Gastrocnemius medialis (tissue), 4 donors: ENCODE results near the gene VAPA. TPM values are rescaled to one million over a fixed set of nuclear protein-coding genes. Genes with fewer than 3 reads are reported as not detected.

ENCODE experiments used
- ATAC-seq, 2 donors: fragments of 150-250 bp; one replicate each; pipeline ENCODE4 v1.9.1; 2016
- DNase-seq, 2 donors: peaks; one replicate each; pipeline ENCODE4 v3.0.0-alpha.2; 2019
- H3K27ac ChIP-seq, 4 donors: fragments of 200-600 bp; sonication (generic); 1 replicate in 1 of 4; 2 replicates in 3 of 4; pipeline ENCODE4 v1.5.1; 2016 to 2018; ENCODE audit warnings: mild to moderate bottlenecking in 2 of 4, moderate library complexity in 1 of 4
- H3K27me3 ChIP-seq, 3 donors: fragments of 200-600 bp; sonication (generic) in 2 of 3; 1 replicate in 1 of 3; 2 replicates in 2 of 3; pipeline versions ENCODE4 v1.5.1 to v1.6.0; 2016 to 2019; ENCODE audit warnings: mild to moderate bottlenecking in 1 of 3, moderate library complexity in 1 of 3
- H3K36me3 ChIP-seq, 2 donors: fragments of 200-600 bp; sonication (generic) in 1 of 2; one replicate each; pipeline ENCODE4 v1.5.1; 2017 to 2018
- H3K4me1 ChIP-seq, 2 donors: fragments of 200-600 bp; sonication (generic) in 1 of 2; one replicate each; pipeline ENCODE4 v1.5.1; 2016 to 2017; ENCODE audit warnings: mild to moderate bottlenecking in 2 of 2
- H3K4me3 ChIP-seq, 4 donors: fragments of 200-600 bp; sonication (generic) in 3 of 4; 1 replicate in 1 of 4; 2 replicates in 3 of 4; pipeline ENCODE4 v1.5.1; 2016 to 2019; ENCODE audit warnings: mild to moderate bottlenecking in 2 of 4
- H3K9me3 ChIP-seq, 3 donors: fragments of 200-600 bp; sonication (generic) in 2 of 3; 1 replicate in 1 of 3; 2 replicates in 2 of 3; pipeline ENCODE4 v1.5.1; 2016 to 2019
- POLR2A ChIP-seq, 2 donors: fragments of 450-650 bp; IDR thresholded peaks; one replicate each; pipeline ENCODE4 v1.6.1; 2017; ENCODE audit warnings: antibody characterized with exemption in 2 of 2, mild to moderate bottlenecking in 2 of 2, moderate library complexity in 2 of 2
- in situ Hi-C, 4 donors: fragments of 200-750 bp; cut with MboI; loops; one replicate each; pipeline versions ENCODE4 v1.15.0 to v1.8.0; 2017; ENCODE audit warnings: low sequenced_read_pairs in 4 of 4
- intact Hi-C: fragments of 100-400 bp; cut with DNase I; formaldehyde crosslinking; loops from one replicate; pipeline ENCODE4 v1.15.1; 2023; ENCODE audit warnings: low total_unique reads
- total RNA-seq, 4 donors: library from RNA; depleted of rRNA; stranded (reverse); fragments of >200 nt; gene quantifications; one replicate each; pipeline versions ENCODE4 v1.1.0 to v1.2.3, GENCODE V29; 2016
- TF ChIP-seq, protein P1 (sequence below), 5 experiments: fragments of 450-650 bp in 3 of 5; fragments of 200-600 bp in 2 of 5; sonication (generic) in 2 of 5; IDR thresholded peaks in 4 of 5; conservative IDR thresholded peaks in 1 of 5; 1 replicate in 4 of 5; 2 replicates in 1 of 5; pipeline ENCODE4 v1.5.1; 2016 to 2019; ENCODE audit warnings: antibody characterized with exemption in 5 of 5, mild to moderate bottlenecking in 3 of 5, moderate library complexity in 3 of 5

VAPA gene
- total RNA-seq, 4 donors from 2014 or later, result 227 to 320 (median 243) TPM

DNA sequence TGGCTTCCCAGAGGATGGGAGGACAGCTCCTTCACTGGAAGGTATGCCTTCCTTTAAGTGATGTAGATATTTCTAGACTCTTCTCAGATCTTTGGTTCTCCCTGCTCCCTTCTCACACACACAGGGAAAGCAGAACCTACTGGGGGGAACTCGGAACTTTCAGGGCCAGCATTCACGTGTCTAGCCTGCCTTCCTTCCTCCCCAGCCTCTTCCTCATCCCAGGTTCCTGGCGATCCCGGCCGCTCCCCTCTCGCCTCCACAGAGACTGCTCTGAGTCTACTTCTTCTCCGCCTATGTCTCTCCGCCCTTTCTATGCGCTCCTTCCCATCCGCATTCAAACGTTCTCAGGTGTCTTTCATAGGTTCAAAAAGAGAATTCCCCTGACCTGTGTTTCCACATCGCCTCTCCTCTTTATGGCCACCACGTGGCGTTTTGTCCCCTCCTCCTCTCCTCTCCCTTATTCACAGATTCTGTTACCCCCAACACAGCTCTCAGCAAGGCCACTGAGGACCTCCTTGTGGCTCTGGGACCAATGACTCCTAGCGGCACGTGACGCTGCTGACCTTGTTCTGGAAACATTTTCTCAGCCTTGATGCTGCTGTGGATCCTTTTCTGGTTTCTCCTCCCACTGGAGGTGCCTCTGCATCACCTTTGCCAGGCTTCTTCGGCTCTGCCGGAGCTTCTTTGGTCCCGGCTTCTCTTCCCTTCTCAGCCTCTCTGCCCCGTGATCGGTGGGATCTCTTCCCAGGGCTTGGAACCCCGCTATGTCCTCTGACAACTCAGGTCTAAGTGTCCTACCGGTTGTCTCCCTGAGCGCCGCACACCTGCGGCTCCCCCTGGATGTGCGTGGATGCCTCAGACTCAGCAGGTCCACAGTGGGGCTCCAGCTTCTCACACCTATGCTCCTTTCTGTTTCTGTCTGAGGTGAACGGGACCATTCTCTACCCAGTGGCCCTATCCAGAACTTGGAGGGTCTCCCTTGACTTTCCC is 77.5 kb downstream of the VAPA start:
- no peaks in the 10 kb centered on the region for H3K4me1 ChIP-seq
- no peak overlapping the region for H3K27ac ChIP-seq
- DNase-seq (no peak), ATAC-seq (no peak)
- no peaks in the 10 kb centered on the region for H3K36me3 ChIP-seq
- TF ChIP-seq, protein P1, sequence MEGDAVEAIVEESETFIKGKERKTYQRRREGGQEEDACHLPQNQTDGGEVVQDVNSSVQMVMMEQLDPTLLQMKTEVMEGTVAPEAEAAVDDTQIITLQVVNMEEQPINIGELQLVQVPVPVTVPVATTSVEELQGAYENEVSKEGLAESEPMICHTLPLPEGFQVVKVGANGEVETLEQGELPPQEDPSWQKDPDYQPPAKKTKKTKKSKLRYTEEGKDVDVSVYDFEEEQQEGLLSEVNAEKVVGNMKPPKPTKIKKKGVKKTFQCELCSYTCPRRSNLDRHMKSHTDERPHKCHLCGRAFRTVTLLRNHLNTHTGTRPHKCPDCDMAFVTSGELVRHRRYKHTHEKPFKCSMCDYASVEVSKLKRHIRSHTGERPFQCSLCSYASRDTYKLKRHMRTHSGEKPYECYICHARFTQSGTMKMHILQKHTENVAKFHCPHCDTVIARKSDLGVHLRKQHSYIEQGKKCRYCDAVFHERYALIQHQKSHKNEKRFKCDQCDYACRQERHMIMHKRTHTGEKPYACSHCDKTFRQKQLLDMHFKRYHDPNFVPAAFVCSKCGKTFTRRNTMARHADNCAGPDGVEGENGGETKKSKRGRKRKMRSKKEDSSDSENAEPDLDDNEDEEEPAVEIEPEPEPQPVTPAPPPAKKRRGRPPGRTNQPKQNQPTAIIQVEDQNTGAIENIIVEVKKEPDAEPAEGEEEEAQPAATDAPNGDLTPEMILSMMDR (IDR thresholded peaks at IDR 0.05 in 4 of 5, conservative IDR thresholded peaks at IDR 0.05 in 1 of 5), result no peak
- TF ChIP-seq POLR2A (IDR thresholded peaks at IDR 0.05), result no peak
- H3K27me3 ChIP-seq, result no peaks in the 10 kb centered on the region
- intact Hi-C loops, result no loop called here
- no peak overlapping the region for H3K4me3 ChIP-seq
- no peaks in the 10 kb centered on the region for H3K9me3 ChIP-seq
- in situ Hi-C loops, result no loop called here

DNA sequence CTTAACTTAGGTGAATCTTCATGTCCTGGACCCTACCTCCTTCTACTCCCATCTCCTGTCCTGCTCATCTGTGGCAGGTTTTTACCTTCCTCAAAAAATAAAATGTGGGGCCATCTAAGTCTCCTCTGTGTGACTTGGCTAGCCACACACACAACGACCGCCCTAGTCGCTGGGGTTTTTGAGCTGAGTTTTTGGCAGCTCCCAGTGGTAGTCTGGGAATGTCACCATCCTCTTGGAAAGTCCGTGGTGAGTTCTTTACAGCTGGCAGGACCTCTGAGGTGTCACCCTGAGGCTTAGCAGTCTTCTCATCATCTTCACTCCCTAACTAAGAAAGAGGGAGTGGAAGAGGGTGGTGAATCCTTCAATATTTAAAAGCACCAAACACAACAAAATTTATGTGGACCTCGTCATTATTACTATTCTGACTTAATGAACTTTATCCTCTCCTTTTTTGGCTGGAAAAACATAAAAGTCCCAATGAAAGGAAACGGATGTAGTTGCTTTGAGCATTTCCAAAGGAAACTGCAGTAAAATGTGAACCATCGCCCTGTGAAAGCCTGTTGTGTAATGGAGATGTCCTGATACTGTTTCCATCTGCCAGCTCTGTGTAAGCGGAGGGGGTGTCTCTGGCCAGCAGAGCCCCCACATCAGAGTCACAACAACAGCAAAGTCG is 78.6 kb downstream of the VAPA start:
- TF ChIP-seq, protein P1 (IDR thresholded peaks at IDR 0.05 in 4 of 5, conservative IDR thresholded peaks at IDR 0.05 in 1 of 5), result no peak
- TF ChIP-seq POLR2A (IDR thresholded peaks at IDR 0.05), result no peak
- intact Hi-C loops, result no loop called here
- DNase-seq (no peak), ATAC-seq (no peak)
- no peak overlapping the region for H3K27ac ChIP-seq
- no peaks in the 10 kb centered on the region for H3K36me3 ChIP-seq
- H3K9me3 ChIP-seq, result no peaks in the 10 kb centered on the region
- no peak overlapping the region for H3K4me3 ChIP-seq
- H3K27me3 ChIP-seq, result no peaks in the 10 kb centered on the region
- in situ Hi-C loops, result no loop called here
- H3K4me1 ChIP-seq, result no peaks in the 10 kb centered on the region

DNA sequence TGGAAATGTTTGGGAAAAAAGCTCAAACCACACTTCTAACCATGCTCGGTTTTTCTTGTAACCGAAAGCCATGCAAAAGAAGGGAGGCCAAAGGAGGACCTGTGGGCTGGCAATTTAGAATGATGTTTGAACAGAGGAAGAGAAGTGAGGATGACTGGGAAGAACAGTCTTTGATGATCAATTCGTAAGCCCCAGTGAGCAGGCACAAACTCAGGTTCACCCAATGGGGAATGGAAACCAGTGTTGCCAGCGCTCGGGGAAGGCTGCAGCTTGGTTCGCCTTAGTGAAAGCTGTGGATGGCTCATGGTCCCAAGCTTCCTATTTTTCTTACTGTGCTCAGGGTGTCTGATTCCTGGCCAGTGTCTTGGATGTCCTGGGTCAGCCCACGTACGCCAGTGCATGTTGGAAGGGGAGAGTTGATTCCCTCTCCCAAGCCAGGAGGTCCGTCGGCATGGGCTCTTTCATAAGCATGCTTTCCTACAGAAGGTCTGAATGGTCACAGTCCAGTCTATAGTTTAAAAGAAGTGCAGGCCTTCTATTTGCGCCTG is 79.2 kb downstream of the VAPA start:
- no peak for DNase-seq
- TF ChIP-seq POLR2A (IDR thresholded peaks at IDR 0.05), result no peak
- TF ChIP-seq, protein P1 (IDR thresholded peaks at IDR 0.05 in 4 of 5, conservative IDR thresholded peaks at IDR 0.05 in 1 of 5), result no peak
- in situ Hi-C loops, result no loop called here

GRCh38 chr18:9993521-9994025 is 79.8 kb downstream of the VAPA start:
- TF ChIP-seq, protein P1 (IDR thresholded peaks at IDR 0.05 in 4 of 5, conservative IDR thresholded peaks at IDR 0.05 in 1 of 5), result no peak
- TF ChIP-seq POLR2A (IDR thresholded peaks at IDR 0.05), result no peak
- in situ Hi-C loops, result no loop called here
- no peak for ATAC-seq
- Histone ChIP-seq H3K4me1 (no peaks in the 10 kb centered on the region), H3K9me3 (peaks cover 0 to 3% (median 0%) of the 10 kb centered on the region in 3 donors), H3K36me3 (no peaks in the 10 kb centered on the region), H3K27me3 (no peaks in the 10 kb centered on the region), H3K4me3 (no peak overlapping the region), H3K27ac (no peak overlapping the region)
- no peak for DNase-seq
- intact Hi-C loops, result no loop called here

More for the DNA sequence above, 79.2 kb downstream of the VAPA start:
- no peak for ATAC-seq
- H3K27ac ChIP-seq, result no peak overlapping the region
- intact Hi-C loops, result no loop called here
- H3K36me3 ChIP-seq, result no peaks in the 10 kb centered on the region
- no peaks in the 10 kb centered on the region for H3K4me1 ChIP-seq
- no peaks in the 10 kb centered on the region for H3K27me3 ChIP-seq
- H3K4me3 ChIP-seq, result no peak overlapping the region
- no peaks in the 10 kb centered on the region for H3K9me3 ChIP-seq
